ENCODE measurements around the gene KMT2C. TPM values are rescaled to one million over a fixed set of nuclear protein-coding genes. Genes with fewer than 3 reads are reported as not detected.
A peak's percentile ranks its signal among the peaks of the same experiment; 100 is the strongest.

The KMT2C gene
- total RNA-seq, 1 donor from 2014 or later, result 54.7 TPM

DNA sequence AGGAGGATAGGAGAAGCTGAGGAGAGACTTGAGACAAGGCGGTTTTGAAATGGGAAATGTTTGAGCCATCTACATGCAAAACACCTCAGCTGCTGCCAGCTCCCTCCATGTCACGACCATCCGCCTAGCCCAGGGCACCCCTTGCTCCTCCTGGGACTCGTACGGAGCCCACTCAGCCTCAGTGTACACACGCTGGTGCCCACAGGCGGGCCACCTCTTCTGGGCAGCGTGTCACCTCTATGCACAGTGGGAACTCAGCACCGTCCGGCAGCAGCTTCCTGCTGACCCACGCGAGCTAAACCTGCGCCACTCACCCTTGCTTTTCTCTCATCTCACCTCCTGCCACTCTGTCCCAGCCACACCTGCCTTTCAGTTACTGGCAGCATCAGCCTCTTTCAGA, 302.0 kb downstream of the KMT2C start:
- no peak for DNase-seq (ENCODE audit: low read depth, low spot score)
- Mint-ChIP-seq H3K4me1 (peaks cover 17% of the 10 kb centered on the region), H3K27ac (ENCODE audit: unreplicated experiment) (no peak overlapping the region), H3K27me3 (ENCODE audit: low read depth) (no peaks in the 10 kb centered on the region), H3K9me3 (no peaks in the 10 kb centered on the region), H3K36me3 (ENCODE audit: low read depth) (peaks cover 27% of the 10 kb centered on the region), H3K4me3 (peak overlapping the region; percentile 47)
- TF ChIP-seq, protein P1, sequence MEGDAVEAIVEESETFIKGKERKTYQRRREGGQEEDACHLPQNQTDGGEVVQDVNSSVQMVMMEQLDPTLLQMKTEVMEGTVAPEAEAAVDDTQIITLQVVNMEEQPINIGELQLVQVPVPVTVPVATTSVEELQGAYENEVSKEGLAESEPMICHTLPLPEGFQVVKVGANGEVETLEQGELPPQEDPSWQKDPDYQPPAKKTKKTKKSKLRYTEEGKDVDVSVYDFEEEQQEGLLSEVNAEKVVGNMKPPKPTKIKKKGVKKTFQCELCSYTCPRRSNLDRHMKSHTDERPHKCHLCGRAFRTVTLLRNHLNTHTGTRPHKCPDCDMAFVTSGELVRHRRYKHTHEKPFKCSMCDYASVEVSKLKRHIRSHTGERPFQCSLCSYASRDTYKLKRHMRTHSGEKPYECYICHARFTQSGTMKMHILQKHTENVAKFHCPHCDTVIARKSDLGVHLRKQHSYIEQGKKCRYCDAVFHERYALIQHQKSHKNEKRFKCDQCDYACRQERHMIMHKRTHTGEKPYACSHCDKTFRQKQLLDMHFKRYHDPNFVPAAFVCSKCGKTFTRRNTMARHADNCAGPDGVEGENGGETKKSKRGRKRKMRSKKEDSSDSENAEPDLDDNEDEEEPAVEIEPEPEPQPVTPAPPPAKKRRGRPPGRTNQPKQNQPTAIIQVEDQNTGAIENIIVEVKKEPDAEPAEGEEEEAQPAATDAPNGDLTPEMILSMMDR (conservative IDR thresholded peaks at IDR 0.05), result no peak

DNA sequence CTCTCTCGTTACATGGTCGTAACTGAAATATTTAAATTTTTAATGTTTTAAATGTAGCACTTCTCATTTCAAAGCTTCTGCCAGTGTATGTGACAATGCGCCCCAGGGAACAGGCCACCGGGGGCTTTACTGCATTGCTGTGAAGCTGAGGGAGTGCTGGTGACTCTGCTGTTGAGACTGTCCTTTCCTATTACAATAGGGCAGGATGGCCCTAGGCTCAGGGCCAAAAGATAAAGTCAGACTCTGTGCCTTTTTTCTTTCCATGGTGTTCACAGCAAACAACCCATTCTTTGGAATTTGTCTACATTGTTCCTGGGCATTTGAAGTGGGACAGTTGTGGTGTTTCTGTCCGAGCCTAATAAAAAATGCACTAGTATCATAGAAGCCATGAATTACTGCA, 303.0 kb downstream of the KMT2C start:
- no peaks in the 10 kb centered on the region for H3K9me3 Mint-ChIP-seq
- peaks cover 20% of the 10 kb centered on the region for H3K36me3 Mint-ChIP-seq (ENCODE audit: low read depth)
- TF ChIP-seq, protein P1 (conservative IDR thresholded peaks at IDR 0.05), result no peak
- peaks cover 17% of the 10 kb centered on the region for H3K4me1 Mint-ChIP-seq
- H3K27ac Mint-ChIP-seq (ENCODE audit: unreplicated experiment), result no peak overlapping the region
- H3K27me3 Mint-ChIP-seq (ENCODE audit: low read depth), result no peaks in the 10 kb centered on the region
- no peak overlapping the region for H3K4me3 Mint-ChIP-seq
- DNase-seq (ENCODE audit: low read depth, low spot score), result no peak

DNA sequence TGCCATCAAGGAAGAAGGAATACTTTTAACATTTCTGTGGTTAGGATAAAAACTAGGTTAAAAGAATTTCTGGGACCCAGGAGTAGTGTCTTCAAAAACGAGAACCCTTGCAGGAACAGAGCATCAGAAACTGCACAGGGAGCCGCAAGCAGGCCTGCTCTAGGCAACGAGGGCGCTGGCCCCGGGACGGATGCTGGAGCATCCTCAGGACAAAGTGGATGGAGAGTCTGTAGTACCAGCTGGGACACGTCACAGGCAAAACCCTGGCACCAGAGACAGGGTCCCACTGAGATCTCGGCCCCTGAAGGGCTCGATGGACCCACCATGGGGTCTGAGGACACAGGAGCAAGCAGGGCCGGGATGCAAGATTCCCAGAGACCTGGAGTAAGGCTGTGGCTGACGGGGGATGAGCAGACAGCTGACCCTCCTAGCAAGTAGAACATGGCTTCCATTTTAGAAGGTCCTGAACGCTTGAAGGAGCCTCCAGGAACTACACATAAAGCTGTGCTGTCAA, 303.8 kb downstream of the KMT2C start:
- TF ChIP-seq, protein P1 (conservative IDR thresholded peaks at IDR 0.05), result no peak
- Mint-ChIP-seq H3K36me3 (ENCODE audit: low read depth) (peaks cover 27% of the 10 kb centered on the region), H3K9me3 (no peaks in the 10 kb centered on the region), H3K27ac (ENCODE audit: unreplicated experiment) (no peak overlapping the region), H3K4me3 (no peak overlapping the region), H3K27me3 (ENCODE audit: low read depth) (no peaks in the 10 kb centered on the region), H3K4me1 (peaks cover 11% of the 10 kb centered on the region)
- no peak for DNase-seq (ENCODE audit: low read depth, low spot score)

DNA sequence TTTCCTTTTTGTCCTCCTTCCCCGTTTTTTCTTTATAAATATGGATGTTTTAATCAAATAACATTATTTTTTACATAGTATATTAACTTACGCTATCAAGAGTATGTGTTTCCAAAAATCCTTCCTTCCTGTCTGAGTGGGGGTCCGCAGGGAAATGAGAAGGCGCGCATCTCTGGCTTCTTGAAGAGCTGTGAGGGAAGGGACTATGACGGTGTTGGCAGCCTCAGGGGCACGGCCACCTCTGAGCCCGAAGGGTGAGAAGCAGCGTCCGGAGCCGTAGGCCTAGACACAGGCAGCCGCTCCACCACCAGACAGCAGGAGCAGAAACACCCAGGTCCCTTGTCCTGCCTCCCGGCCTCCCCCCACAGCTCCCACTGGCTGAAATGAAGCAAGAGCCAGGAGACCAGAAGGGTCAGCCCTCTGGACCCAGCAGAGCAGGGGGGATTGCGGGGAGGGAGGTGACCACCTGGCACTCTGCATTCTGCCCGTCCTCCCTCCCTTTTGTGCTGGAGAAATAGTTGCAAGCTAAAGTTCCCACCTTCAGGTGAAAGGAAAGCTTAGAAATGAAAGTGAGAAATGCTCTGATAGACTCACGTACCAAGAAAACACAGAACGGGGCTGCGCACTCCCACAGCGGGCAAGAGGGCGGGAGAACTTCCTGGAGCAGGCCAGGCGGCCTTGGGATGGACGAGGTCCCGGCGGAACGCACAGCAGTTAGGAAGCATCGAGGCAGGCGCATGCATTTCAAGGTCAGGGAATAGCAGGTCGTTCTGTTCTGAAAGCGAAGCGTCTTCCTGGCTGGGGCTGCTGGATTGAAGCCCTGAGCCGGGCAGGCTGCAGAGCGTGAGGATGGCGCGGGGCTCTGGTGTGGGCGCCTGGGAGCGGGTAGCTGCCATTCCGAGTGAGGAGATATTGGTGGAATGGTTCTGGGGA, 304.9 kb downstream of the KMT2C start:
- no peaks in the 10 kb centered on the region for H3K9me3 Mint-ChIP-seq
- no peak for DNase-seq (ENCODE audit: low read depth, low spot score)
- H3K4me3 Mint-ChIP-seq, result peak overlapping the region; percentile 75
- no peaks in the 10 kb centered on the region for H3K27me3 Mint-ChIP-seq (ENCODE audit: low read depth)
- H3K4me1 Mint-ChIP-seq, result no peaks in the 10 kb centered on the region
- TF ChIP-seq, protein P1 (conservative IDR thresholded peaks at IDR 0.05), result no peak
- peaks cover 29% of the 10 kb centered on the region for H3K36me3 Mint-ChIP-seq (ENCODE audit: low read depth)
- H3K27ac Mint-ChIP-seq (ENCODE audit: unreplicated experiment), result no peak overlapping the region

DNA sequence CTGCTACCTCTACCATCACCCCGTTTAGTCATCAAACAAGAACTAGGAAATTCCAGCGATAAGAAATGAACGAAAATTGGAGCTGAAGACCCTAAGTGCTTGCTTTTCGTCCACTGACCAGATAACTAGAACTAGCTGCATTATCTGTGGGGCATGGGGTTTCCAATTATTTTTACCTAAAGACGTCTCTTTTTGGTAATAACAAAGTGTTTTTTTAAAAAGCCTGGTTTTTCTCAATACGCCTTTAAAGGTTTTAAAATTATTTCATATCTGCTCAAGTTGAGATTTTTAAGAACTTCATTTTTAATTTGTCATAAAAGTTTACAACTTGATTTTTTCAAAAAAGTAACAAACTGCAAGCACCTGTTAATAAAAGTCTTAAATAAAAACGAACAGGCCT, 306.1 kb downstream of the KMT2C start:
- peaks cover 5% of the 10 kb centered on the region for H3K9me3 Mint-ChIP-seq
- H3K4me3 Mint-ChIP-seq, result no peak overlapping the region
- no peaks in the 10 kb centered on the region for H3K27me3 Mint-ChIP-seq (ENCODE audit: low read depth)
- H3K27ac Mint-ChIP-seq (ENCODE audit: unreplicated experiment), result no peak overlapping the region
- H3K36me3 Mint-ChIP-seq (ENCODE audit: low read depth), result peaks cover 37% of the 10 kb centered on the region
- no peaks in the 10 kb centered on the region for H3K4me1 Mint-ChIP-seq
- DNase-seq (ENCODE audit: low read depth, low spot score), result no peak
- TF ChIP-seq, protein P1 (conservative IDR thresholded peaks at IDR 0.05), result no peak
